ENCODE results near the gene ITGB7.

DNA sequence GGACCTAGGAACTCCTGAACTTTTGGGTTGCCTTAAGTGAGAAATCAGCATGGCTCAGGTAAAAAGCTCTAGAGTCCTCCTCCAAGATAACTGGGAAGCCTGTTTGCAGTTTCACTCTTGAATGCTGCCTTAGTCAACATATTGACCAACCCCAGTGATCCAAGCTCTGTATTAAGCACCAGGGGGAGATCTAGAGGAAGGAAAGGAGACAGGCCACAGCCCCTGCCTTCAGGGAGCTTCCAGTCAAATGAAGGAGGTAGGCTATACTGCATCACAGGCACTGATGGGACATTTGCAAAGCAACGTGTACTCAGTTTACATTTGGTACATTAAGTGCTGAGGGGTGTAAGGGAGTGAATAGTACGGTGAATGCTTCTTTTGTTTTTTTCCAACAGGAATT is 25.1 kb downstream of the ITGB7 start:
- TF ChIP-seq, protein P1, sequence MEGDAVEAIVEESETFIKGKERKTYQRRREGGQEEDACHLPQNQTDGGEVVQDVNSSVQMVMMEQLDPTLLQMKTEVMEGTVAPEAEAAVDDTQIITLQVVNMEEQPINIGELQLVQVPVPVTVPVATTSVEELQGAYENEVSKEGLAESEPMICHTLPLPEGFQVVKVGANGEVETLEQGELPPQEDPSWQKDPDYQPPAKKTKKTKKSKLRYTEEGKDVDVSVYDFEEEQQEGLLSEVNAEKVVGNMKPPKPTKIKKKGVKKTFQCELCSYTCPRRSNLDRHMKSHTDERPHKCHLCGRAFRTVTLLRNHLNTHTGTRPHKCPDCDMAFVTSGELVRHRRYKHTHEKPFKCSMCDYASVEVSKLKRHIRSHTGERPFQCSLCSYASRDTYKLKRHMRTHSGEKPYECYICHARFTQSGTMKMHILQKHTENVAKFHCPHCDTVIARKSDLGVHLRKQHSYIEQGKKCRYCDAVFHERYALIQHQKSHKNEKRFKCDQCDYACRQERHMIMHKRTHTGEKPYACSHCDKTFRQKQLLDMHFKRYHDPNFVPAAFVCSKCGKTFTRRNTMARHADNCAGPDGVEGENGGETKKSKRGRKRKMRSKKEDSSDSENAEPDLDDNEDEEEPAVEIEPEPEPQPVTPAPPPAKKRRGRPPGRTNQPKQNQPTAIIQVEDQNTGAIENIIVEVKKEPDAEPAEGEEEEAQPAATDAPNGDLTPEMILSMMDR (IDR thresholded peaks at IDR 0.05), result no peak; the same call in 1 of the 2 replicates
- TF ChIP-seq SIN3A (IDR thresholded peaks at IDR 0.05; ENCODE audit: borderline replicate concordance, insufficient read depth, low read depth, low read length), result no peak
- TF ChIP-seq POLR2AphosphoS5 (IDR thresholded peaks at IDR 0.05; ENCODE audit: low read depth, low read length), result no peak
- TF ChIP-seq, protein P2, sequence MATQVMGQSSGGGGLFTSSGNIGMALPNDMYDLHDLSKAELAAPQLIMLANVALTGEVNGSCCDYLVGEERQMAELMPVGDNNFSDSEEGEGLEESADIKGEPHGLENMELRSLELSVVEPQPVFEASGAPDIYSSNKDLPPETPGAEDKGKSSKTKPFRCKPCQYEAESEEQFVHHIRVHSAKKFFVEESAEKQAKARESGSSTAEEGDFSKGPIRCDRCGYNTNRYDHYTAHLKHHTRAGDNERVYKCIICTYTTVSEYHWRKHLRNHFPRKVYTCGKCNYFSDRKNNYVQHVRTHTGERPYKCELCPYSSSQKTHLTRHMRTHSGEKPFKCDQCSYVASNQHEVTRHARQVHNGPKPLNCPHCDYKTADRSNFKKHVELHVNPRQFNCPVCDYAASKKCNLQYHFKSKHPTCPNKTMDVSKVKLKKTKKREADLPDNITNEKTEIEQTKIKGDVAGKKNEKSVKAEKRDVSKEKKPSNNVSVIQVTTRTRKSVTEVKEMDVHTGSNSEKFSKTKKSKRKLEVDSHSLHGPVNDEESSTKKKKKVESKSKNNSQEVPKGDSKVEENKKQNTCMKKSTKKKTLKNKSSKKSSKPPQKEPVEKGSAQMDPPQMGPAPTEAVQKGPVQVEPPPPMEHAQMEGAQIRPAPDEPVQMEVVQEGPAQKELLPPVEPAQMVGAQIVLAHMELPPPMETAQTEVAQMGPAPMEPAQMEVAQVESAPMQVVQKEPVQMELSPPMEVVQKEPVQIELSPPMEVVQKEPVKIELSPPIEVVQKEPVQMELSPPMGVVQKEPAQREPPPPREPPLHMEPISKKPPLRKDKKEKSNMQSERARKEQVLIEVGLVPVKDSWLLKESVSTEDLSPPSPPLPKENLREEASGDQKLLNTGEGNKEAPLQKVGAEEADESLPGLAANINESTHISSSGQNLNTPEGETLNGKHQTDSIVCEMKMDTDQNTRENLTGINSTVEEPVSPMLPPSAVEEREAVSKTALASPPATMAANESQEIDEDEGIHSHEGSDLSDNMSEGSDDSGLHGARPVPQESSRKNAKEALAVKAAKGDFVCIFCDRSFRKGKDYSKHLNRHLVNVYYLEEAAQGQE (IDR thresholded peaks at IDR 0.05; ENCODE audit: insufficient read depth in 1 of 2, low read depth in 2 of 2, low read length in 1 of 2), result no peak

All from Panc1 (cell line).